ENCODE results near the gene RPS27.
"Not testable (repeated sequence)": the region's sequence is repeated elsewhere in the genome, so short reads cannot be mapped to it uniquely, and the experiment has no call there.

The RPS27 gene

DNA sequence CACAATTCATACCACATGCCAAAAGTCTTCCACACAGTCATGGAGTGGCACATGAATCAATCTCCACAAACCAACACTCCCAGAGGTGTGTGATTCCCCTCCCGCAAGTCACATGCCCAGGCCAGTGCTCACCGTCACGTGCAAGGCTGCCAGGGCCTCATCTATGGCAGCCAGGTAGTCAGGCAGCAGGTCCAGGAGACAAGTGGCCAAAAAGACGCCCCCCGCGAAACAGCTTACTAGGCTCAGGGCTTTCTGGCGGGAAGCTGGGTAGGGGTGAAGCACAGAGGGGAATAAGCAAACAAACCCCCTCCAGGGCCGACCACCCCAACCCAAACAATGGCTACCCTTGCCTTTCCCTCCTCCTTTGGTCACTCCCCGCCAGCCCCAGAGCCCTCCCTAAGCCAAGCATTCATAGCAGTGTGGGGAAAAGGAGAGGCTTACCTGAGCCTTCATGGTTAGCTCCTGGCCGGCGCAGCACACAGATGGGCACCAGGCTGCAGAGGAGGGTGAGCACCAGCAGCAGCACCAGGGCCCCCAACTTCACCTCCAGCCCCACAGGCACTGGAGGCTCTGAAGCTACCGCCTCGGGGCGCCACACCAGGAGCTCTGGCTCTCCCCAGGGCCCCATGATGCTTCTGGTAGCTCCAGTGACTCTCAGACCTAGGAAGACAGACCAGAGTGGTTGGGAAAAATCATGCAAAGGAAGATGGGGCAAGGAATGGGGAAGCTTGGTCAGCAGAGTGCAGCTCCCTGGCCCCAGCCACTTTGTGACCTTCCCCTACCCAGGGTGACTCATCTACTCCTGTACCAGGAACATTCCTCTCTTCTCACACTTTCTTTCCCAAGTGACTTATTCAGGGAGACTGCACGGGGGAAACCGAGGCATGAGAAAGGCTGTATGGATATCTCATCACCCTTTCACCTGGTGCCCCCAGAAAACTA is 28.2 kb upstream of the RPS27 start:
- DNase-seq: no peak

DNA sequence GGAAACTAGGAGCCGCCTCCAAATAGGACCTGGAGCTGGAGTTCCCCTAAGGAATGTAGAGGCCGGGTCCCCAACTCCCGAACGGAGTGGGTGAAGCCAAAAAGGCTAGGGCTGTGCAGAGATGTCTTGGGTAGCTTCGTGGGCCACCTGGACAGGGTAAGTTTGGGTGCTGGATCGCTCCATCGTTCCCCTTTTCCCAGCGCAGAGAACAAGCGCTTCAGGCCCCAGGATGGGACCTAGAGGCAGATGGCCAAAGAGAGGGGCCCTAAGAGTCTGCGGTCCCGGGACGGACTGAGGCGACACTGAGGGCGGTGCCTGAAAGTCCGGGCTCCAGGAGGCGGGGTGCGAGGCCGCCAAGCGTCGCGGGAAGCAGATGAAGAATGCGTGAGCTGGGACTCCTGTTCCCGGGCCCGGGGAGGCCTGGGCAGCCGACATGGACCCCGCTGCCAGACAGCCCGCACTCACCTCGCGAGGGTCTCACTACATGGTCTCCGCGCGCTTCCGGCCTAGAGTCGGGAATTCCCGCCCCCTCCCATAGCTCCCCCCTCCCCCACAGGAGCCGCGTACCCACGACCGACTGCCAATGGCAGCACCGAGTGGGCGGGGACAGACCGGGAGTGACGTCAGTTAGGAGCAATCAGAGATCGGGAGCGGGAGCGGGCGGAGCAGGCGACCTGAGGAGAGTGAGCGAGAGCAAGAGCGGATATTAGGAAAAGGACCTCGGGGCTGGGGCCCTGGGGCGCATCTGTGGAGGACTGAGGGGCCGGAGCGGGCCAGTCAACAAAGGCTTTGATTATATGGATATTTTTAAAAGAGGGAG is 27.3 kb upstream of the RPS27 start, which contains the start of gene SLC39A1:
SLC39A1 (minus strand) TSS at position 508 of the 820 bp plus-strand sequence. CDS start 822 bp downstream, outside the sequence.
- peak; percentile 94 for DNase-seq

- DNase-seq: no peak
Measured at GRCh38 chr1:153963850-153964331, 26.7 kb upstream of the RPS27 start.

DNA sequence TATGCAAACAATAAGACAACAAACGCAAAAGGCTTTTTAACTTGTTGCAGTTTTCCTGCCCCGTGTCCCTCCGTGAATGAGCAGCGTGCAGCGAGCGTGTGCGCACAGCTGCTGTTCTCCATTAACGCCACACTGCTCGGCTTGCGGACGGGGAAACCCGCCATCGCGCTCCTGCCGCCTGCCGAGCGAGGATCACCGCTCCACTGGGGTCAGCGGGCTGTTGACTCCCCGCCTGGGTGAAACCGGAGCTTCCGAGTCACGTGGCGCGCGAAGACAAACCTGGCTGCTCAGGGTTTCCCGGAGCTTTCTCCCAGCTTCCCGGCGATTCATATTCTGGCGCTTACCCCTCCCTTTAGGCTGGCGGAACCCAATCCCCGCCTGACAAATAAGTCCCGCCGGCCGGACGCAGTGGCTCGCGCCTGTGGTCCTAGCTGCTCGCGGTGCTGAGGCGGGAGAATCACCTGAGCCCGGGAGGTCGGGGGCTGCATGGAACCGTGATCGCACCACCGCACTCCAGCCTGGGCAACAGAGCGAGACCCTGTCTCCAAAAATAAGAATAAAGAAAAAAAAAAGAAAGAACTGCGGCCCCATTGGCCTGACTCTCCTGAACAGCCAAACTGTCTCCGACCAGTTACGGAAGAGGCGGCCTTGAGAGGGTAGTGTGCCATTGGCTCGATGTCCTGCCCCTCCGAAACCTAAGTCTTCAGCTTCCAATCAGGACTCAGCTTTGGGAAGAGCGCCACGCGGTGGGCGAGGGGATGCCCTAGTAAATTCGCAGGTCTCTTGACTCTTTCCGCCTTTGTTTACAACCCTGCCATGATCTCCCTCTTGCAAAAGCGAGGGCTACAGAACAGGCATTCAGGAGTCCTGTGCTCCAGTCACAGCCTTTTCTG is 23.2 kb upstream of the RPS27 start, which contains the start of gene CREB3L4:
CREB3L4 (plus strand) TSS at position 796 of the 893 bp plus-strand sequence. CDS start 624 bp downstream, outside the sequence.
- DNase-seq: peak; percentile 72

GRCh38 chr1:153968000-153968363 is 22.6 kb upstream of the RPS27 start:
- no peak for DNase-seq

- no peak for DNase-seq
Measured at GRCh38 chr1:153968408-153968807, 22.2 kb upstream of the RPS27 start.

- no peak for DNase-seq
Measured at GRCh38 chr1:153968972-153969371, 21.6 kb upstream of the RPS27 start.

GRCh38 chr1:153970346-153970745 is 20.2 kb upstream of the RPS27 start:
- DNase-seq: no peak

DNA sequence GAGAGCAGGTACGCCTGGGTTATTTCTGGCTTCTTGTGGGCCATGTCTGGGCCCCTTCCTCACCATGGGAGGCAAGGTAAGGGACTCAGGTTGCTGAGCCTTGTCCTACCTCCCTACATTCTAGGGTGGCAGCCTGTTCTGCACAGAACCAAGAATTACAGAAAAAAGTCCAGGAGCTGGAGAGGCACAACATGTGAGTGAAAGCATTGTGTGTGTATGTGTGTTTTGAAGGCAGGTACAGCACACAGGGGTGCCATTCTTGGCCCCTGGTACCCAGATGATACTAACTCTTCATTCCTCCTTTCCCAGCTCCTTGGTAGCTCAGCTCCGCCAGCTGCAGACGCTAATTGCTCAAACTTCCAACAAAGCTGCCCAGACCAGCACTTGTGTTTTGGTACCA is 17.5 kb upstream of the RPS27 start:
- DNase-seq: no peak

- DNase-seq: no peak
Measured at GRCh38 chr1:153973525-153973924, 17.0 kb upstream of the RPS27 start.

DNA sequence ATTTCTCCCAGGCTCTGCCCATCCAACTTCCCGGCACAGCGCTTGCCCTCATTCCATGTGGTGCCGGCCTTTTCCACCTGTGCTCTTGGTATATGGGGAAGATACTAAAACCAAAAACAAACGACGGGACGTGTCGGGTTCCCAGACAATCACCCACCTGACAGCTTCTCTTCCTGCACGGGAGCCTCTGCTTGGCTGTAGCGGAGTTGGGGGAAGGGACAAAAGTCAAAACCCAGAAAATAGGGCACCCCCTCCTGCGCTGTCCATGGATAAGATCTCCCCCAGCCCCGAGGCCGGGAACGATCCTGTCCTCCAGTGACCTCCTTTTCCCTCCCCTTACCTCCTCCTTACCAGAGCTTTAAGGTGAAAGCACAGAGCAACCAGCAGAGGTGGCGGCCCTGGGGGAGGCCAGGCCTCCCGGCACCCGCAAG is 13.7 kb upstream of the RPS27 start:
- no peak for DNase-seq

DNA sequence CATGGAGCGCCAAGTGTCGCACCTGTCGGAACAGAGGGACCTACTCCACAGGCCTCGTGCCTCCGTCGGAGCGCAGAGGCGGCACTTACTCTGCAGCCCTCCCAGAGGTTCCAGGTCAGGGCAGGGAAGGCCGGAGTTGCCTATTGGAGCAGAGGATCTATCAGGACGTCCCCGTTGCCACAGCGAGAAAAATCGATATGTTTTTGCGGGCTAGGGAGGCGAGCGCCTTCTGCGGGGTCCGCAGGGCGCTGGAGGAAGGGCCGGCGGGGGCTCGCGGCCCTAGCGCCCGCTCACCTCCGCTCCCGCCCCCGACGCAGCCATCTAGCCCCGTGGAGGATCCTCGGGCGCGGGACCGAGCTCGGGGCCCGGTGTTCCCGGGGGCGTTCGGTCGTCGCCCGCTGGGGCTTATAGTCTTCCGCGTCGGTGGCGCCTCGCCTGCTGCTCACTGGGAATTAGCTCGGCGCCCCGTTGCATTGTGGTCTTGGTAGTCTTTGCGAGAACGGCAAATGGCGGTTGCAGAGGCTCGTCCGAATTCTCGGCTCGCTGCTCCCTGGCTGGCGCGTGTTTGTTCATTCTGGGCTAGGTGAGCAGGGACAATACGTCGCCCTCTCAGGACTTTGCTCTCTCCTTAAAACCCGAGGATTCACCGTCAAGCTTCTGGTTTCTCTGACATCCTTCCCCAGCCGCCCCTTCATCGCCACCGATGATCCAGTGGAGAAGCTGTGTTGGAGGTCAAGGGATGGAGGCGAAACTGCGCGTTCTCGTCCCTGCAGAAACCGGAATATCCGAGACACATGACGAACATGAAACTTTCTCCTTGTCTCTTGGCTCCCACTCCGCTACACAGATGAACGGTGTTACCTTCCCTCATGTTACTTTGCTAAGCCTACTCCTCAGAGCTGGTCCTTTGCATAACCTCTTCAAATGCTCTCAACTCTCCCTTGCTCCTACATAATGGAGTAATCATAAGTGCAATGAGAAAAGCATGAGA is 13.0 kb upstream of the RPS27 start, which contains the start of gene JTB:
JTB (minus strand) TSS at position 425 of the 991 bp plus-strand sequence; CDS start at position 3, 422 bp downstream.
- peak; percentile 82 for DNase-seq

GRCh38 chr1:153978274-153978909 is 12.2 kb upstream of the RPS27 start:
- DNase-seq: no peak

- not testable (repeated sequence) for DNase-seq
Measured at GRCh38 chr1:153979091-153979490, 11.5 kb upstream of the RPS27 start.

GRCh38 chr1:153981735-153982134 is 8.8 kb upstream of the RPS27 start:
- not testable (repeated sequence) for DNase-seq

DNA sequence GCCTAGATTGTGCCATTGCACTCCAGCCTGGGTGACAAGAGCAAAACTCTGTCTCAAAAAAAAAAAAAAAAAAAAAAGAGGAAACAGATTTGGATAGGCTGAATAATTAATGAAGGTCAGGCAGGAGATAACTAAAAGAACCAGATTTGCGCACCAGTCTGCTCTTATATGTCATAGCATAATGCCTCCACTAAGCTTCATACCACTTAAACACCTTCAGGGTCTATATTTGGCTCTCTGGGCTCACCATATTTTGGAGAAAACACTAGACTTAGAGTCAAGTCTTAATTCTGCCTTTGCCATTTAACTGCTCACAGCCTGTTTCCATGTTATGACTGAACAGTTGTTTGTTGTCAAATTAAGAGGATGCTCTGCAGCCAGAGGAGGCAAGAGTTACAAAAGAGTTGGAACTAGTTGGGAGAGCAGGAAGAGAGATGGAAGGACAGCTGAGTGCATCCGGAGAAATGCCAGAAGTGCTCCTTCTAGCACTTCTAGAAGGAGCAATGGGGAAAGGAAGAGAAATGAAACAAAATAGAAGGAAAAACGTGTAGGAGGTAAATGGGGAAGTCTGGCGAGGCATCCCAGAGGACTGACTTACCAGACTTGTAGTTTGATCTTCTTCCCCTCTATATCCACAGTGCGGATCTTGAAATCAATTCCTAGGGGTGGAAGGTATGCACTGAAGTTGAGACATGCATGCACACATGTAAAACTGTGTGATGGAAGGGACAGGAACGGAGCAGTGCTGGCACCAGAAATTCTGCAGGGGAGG is 6.3 kb upstream of the RPS27 start:
- no peak for DNase-seq

DNA sequence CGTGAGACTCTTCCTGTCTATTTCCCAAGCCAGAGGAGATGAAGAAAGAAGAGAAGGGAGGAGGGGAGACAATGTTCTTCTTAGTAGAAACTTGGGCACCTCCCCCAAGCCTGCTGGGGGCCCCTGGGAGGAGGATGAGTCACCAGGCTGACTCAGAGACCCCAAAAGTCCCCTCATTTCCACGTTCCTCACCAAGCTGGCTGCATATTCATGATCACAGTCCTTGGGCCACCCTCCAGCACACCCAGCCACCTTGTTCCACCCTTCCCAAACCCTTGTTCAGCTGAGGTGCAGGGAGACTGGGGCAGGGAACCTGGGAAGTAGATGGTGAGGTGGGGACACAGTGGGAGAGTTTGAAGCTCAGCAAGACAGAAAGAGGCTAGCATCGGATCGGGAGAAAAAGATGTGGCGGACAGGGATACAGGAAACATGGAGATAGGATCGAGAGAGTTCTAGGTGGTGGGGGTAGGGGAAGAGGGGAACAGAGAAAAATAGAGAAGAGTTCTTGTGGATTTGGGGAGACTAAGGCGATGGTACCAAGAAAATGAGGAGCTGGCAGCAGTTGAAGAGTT is 5.1 kb upstream of the RPS27 start:
- peak; percentile 52 for DNase-seq

GRCh38 chr1:153985941-153986761 is 4.4 kb upstream of the RPS27 start, which contains the start of gene RAB13:
TSS of gene RAB13 (minus strand) at chr1:153986339. CDS start at chr1:153986236, 103 bp downstream.
- DNase-seq: no peak
